Erythroblast (primary cell): ENCODE results near the gene ADCY1.

Experiments used
- DNase-seq, 2 experiments: peaks; one replicate each; lab custom pipeline; 2025; lab: John Stamatoyannopoulos, UW
- GATA1 ChIP-seq: IDR thresholded peaks from 2 replicates; pipeline ENCODE4 v1.6.1; 2011; ENCODE audit warnings: low read depth, mild to moderate bottlenecking, control low read depth, low read length, moderate library complexity
- POLR2A ChIP-seq: IDR thresholded peaks from 2 replicates; pipeline ENCODE4 v1.6.1; 2011; ENCODE audit warnings: mild to moderate bottlenecking, low read length

The ADCY1 gene

GRCh38 chr7:45683556-45684148, 109.5 kb downstream of the ADCY1 start:
- TF ChIP-seq POLR2A (no peak), GATA1 (no peak)
- no peak for DNase-seq

GRCh38 chr7:45684910-45685618, 110.9 kb downstream of the ADCY1 start:
- DNase-seq = no peak
- TF ChIP-seq POLR2A (no peak), GATA1 (no peak)

GRCh38 chr7:45685619-45686240, 111.6 kb downstream of the ADCY1 start:
- TF ChIP-seq GATA1 = no peak
- no peak for TF ChIP-seq POLR2A
- no peak for DNase-seq

- no peak for TF ChIP-seq POLR2A
- no peak for TF ChIP-seq GATA1
- DNase-seq = no peak
Observed at GRCh38 chr7:45686441-45687184, 112.4 kb downstream of the ADCY1 start.

GRCh38 chr7:45687185-45687560, 113.0 kb downstream of the ADCY1 start:
- TF ChIP-seq GATA1 (no peak), POLR2A (no peak)
- no peak for DNase-seq

GRCh38 chr7:45687721-45688120, 113.6 kb downstream of the ADCY1 start:
- no peak for DNase-seq
- no peak for TF ChIP-seq GATA1
- no peak for TF ChIP-seq POLR2A

- DNase-seq = no peak
- TF ChIP-seq POLR2A (no peak), GATA1 (no peak)
Observed at GRCh38 chr7:45688382-45688781, 114.2 kb downstream of the ADCY1 start.

GRCh38 chr7:45689011-45689796, 115.0 kb downstream of the ADCY1 start:
- TF ChIP-seq POLR2A = no peak
- no peak for TF ChIP-seq GATA1
- DNase-seq = no peak

- TF ChIP-seq GATA1 = no peak
- TF ChIP-seq POLR2A = no peak
- DNase-seq = no peak
Observed at GRCh38 chr7:45689797-45690761, 115.9 kb downstream of the ADCY1 start.

GRCh38 chr7:45690762-45691150, 116.6 kb downstream of the ADCY1 start:
- TF ChIP-seq GATA1 (no peak), POLR2A (no peak)
- DNase-seq = no peak

- TF ChIP-seq GATA1 = no peak
- no peak for TF ChIP-seq POLR2A
- no peak for DNase-seq
Observed at GRCh38 chr7:45691155-45691656, 117.0 kb downstream of the ADCY1 start.

GRCh38 chr7:45692031-45692430, 117.9 kb downstream of the ADCY1 start:
- TF ChIP-seq POLR2A (no peak), GATA1 (no peak)
- no peak for DNase-seq
